Muscle layer of colon (tissue), 2 donors: Measurements from ENCODE around the gene ZNF683.
"Not testable (repeated sequence)": the region's sequence is repeated elsewhere in the genome, so short reads cannot be mapped to it uniquely, and the experiment has no call there.

ENCODE experiments used
- H3K27ac ChIP-seq: one replicate; pipeline ENCODE4 v1.7.0; 2013; ENCODE audit warnings: low read depth, mild to moderate bottlenecking, low read length, moderate library complexity
- H3K27me3 ChIP-seq, 2 donors: one replicate each; pipeline ENCODE4 v1.7.0; 2013; ENCODE audit warnings: low read length in 2 of 2, mild to moderate bottlenecking in 2 of 2; ENCODE audit not compliant: insufficient read depth in 2 of 2, control insufficient read depth in 1 of 2
- H3K36me3 ChIP-seq: one replicate; pipeline ENCODE4 v1.7.0; 2013; ENCODE audit warnings: mild to moderate bottlenecking, low read length; ENCODE audit not compliant: insufficient read depth
- H3K4me1 ChIP-seq: one replicate; pipeline ENCODE4 v1.7.0; 2013; ENCODE audit warnings: mild to moderate bottlenecking, low read length; ENCODE audit not compliant: insufficient read depth
- H3K4me3 ChIP-seq, 2 donors: one replicate each; pipeline ENCODE4 v1.7.0; 2013; ENCODE audit warnings: low read length in 2 of 2, low read depth in 1 of 2, mild to moderate bottlenecking in 1 of 2, moderate library complexity in 1 of 2
- H3K9ac ChIP-seq: one replicate; pipeline ENCODE4 v1.7.0; 2013; ENCODE audit warnings: low read length
- H3K9me3 ChIP-seq: one replicate; pipeline ENCODE4 v1.7.0; 2013; ENCODE audit warnings: mild to moderate bottlenecking, low read length
- donor health status: abdominal sarcoma.
- donor health status: Adenocarcinoma of cecum.

Gene ZNF683

GRCh38 chr1:26345718-26346117 lies 26.8 kb downstream of the ZNF683 start:
- Histone ChIP-seq H3K36me3 (no peaks in the 10 kb centered on the region), H3K4me3 (no peak overlapping the region), H3K27me3 (no peaks in the 10 kb centered on the region), H3K9ac (no peak overlapping the region), H3K9me3 (no peaks in the 10 kb centered on the region), H3K4me1 (no peaks in the 10 kb centered on the region), H3K27ac (no peak overlapping the region)

- H3K4me1 ChIP-seq: no peaks in the 10 kb centered on the region
These were observed 28.2 kb downstream of the ZNF683 start for GRCh38 chr1:26344147-26344920.

DNA sequence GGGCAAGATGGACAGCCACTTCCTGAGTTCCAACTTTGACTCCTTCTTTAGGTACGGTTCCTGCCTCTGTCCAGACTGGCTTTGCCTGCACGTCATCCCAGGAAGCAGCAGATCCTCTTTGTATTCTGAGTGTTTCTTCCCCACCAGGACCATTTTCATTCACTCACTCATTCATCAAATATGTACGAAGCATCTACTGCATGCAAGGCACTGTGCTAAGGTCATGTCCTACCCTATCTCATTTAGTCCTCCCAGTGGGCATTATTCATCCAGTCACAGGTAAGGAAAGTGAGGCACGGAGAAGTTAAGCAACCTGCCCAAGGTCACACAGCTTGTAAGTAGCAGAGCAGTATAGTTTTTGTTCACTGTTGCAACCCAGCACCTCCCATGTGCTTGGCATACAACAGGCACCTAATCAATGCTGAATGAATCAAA lies 32.5 kb downstream of the ZNF683 start:
- H3K27me3 ChIP-seq: peaks cover under 1 to 16% of the 10 kb centered on the region in 2 donors
- H3K4me3 ChIP-seq: no peak overlapping the region
- no peaks in the 10 kb centered on the region for H3K36me3 ChIP-seq
- no peaks in the 10 kb centered on the region for H3K9me3 ChIP-seq
- H3K9ac ChIP-seq: no peak overlapping the region
- H3K4me1 ChIP-seq: no peaks in the 10 kb centered on the region
- H3K27ac ChIP-seq: no peak overlapping the region

More at GRCh38 chr1:26344147-26344920, 28.2 kb downstream of the ZNF683 start:
- Histone ChIP-seq H3K27me3 (no peaks in the 10 kb centered on the region), H3K9ac (no peak overlapping the region), H3K27ac (no peak overlapping the region), H3K4me3 (no peak overlapping the region), H3K9me3 (no peaks in the 10 kb centered on the region), H3K36me3 (no peaks in the 10 kb centered on the region)

DNA sequence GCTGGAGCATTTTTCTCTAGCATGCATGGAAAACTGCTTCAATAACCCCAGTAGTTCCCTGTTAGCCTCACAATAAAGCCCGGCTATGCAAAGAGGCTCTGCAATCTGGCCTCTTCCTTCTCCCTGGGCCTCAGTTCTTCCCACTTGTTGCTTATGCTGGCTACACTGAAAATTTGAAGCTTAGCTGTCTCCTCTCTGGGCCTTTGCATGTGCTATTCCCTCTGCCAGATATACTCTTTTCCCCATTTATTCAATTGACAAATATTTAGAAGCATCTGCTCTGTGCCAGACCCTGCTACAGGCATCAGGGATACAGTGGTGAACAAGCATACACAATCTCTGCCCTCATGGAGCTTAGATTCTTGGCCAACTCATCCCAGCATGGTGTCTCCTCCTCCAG lies 33.9 kb downstream of the ZNF683 start:
- no peak overlapping the region for H3K4me3 ChIP-seq
- H3K27ac ChIP-seq: no peak overlapping the region
- no peaks in the 10 kb centered on the region for H3K4me1 ChIP-seq
- H3K36me3 ChIP-seq: no peaks in the 10 kb centered on the region
- no peaks in the 10 kb centered on the region for H3K9me3 ChIP-seq
- H3K27me3 ChIP-seq: peaks cover 7 to 30% of the 10 kb centered on the region in 2 donors
- H3K9ac ChIP-seq: no peak overlapping the region

DNA sequence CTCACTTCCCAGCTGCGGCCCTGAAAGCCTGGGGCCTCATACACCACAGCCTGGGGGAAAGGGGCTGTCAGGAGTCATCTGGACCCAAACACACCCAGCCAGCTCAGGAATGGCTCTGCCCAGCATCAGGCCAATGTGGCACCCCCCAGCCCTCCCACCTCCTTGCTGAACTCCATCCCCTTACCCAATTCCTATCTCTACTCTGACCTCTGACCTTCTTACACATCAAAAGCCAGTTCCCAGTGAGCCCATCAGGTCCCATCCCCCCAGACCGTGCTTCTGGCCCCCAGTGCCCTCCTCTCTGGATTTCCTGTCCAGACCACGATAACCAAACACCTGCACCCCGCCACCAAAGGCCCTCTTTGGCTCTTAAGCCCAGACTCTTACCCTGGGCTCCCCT lies 34.9 kb downstream of the ZNF683 start:
- Histone ChIP-seq H3K27me3 (peaks cover 7 to 36% of the 10 kb centered on the region in 2 donors), H3K4me1 (no peaks in the 10 kb centered on the region), H3K4me3 (no peak overlapping the region), H3K27ac (no peak overlapping the region), H3K36me3 (no peaks in the 10 kb centered on the region), H3K9ac (no peak overlapping the region), H3K9me3 (no peaks in the 10 kb centered on the region)

- Histone ChIP-seq H3K4me1 (no peaks in the 10 kb centered on the region), H3K27ac (no peak overlapping the region), H3K9me3 (no peaks in the 10 kb centered on the region), H3K4me3 (no peak overlapping the region), H3K36me3 (no peaks in the 10 kb centered on the region), H3K27me3 (peaks cover 7 to 36% of the 10 kb centered on the region in 2 donors), H3K9ac (no peak overlapping the region)
These were observed 35.4 kb downstream of the ZNF683 start for GRCh38 chr1:26337206-26337535.

DNA sequence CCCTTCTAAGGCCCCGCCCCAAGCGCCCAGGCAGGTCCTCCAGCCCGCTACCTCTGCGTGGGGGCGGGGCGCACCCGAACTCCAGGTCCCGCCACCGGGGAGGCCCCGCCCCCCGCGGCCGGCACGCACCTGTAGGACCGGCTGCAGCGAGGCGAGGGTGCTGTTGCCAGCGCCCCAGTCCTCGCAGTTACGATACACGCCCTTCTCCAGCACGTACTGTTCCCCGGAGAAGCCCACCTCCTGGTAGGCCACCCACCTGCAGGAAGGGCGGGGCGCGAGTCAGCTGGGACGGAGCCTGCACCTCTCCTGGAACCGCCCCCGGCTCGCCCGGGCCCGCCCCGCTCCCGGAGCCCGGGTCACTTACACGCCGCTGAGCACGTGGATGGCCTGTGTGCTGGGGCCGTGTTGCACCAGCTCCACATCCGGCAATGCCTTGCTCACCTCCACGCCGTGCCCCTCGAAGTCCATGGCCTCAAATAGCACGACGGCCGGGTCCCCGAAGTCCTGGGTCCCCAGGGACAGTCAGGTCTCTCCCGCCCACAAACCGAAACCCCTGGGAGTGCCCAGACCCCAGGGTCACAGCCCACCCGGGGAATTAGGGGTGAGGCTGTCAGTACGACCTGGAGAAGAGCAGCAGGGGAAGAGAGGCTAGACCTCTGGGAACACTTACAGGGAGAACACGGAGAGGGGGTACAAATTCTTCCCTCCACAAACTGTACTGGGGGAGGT lies 35.9 kb downstream of the ZNF683 start:
- Histone ChIP-seq H3K27me3 (peaks cover 9 to 40% of the 10 kb centered on the region in 2 donors), H3K4me3 (peak overlapping the region; percentile 38 to 47), H3K4me1 (no peaks in the 10 kb centered on the region), H3K36me3 (no peaks in the 10 kb centered on the region), H3K27ac (no peak overlapping the region), H3K9ac (no peak overlapping the region), H3K9me3 (no peaks in the 10 kb centered on the region)

DNA sequence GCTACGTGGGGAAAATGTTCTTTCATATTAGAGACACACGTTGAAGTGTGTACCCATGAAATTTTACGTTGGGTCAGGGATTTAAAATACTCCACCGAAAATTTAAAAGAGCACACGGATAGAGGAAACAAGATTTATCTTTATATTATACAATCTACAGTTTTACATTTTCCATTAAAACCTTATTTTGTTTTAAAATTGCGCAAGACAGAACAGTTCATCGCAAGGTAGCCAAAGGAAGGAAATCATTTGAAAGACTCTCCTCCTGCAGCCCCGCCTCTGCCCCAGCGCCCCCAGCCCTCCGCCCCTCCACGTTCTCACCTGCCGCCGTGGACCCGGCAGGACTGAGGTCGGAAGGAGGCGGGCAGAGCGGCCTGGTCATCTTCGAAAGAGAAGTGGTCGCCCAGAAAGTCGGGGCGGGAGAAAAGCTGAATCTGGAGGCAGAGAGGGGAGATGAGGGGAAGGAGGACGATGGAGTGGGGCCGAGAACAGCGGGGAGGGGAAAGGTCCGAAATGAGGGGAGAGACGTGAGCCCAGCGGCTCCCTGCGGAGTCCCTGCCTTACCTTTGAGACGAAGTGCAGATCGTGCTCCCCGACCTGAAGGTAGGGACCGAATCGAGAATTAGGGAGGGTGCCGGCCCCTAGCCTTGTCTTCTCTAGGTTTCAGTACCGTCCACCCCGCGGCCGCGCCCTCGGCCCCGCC lies 36.6 kb downstream of the ZNF683 start:
- Histone ChIP-seq H3K9ac (no peak overlapping the region), H3K4me1 (no peaks in the 10 kb centered on the region), H3K27me3 (peaks cover 16 to 47% of the 10 kb centered on the region in 2 donors), H3K27ac (no peak overlapping the region), H3K36me3 (no peaks in the 10 kb centered on the region), H3K4me3 (peak overlapping the region; percentile 38 to 47), H3K9me3 (no peaks in the 10 kb centered on the region)

GRCh38 chr1:26333312-26333711 lies 39.2 kb downstream of the ZNF683 start:
- H3K4me1 ChIP-seq, H3K27ac ChIP-seq, H3K36me3 ChIP-seq, H3K4me3 ChIP-seq, H3K9me3 ChIP-seq, H3K9ac ChIP-seq: not testable (repeated sequence)
- H3K27me3 ChIP-seq: peaks cover 19 to 50% of the 10 kb centered on the region in 2 donors

DNA sequence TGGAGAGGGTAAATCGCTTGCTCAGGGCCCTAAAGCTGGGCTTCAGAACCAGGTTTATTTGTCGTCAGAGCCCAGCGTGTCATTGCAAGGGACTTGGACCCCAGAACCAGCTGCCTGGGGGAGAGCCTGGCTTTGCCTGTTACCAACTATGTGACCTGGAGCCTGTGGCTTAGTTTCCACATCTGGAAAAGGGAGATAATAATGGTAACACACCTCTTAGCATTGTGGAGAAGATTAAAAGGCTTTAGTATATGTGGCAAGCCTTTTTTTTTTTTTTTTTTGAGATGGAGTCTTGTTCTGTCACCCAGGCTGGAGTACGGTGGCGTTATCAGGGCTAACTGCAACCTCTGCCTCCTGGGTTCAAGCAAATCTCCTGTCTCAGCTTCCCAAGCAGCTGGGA lies 42.3 kb downstream of the ZNF683 start:
- H3K9me3 ChIP-seq: no peaks in the 10 kb centered on the region

GRCh38 chr1:26329380-26329779 lies 43.2 kb downstream of the ZNF683 start:
- not testable (repeated sequence) for H3K9me3 ChIP-seq, H3K36me3 ChIP-seq, H3K4me3 ChIP-seq, H3K4me1 ChIP-seq, H3K27ac ChIP-seq, H3K9ac ChIP-seq
- H3K27me3 ChIP-seq: peaks cover 12 to 27% of the 10 kb centered on the region in 2 donors

More for the DNA sequence above, 42.3 kb downstream of the ZNF683 start:
- no peak overlapping the region for H3K4me3 ChIP-seq
- H3K27me3 ChIP-seq: peaks cover 19 to 36% of the 10 kb centered on the region in 2 donors
- H3K9ac ChIP-seq: no peak overlapping the region
- no peak overlapping the region for H3K27ac ChIP-seq
- H3K36me3 ChIP-seq: no peaks in the 10 kb centered on the region
- H3K4me1 ChIP-seq: no peaks in the 10 kb centered on the region
